OCI-LY7 (cell line): ENCODE results near the gene ABCC1. TPM values are rescaled to one million over a fixed set of nuclear protein-coding genes. Genes with fewer than 3 reads are reported as not detected.

Experiments used
- BruUV-seq: library from RNA; stranded (reverse); fragments of 400-500 nt; replicated peaks from 2 replicates; lab custom pipeline; 2021; lab: Mats Ljungman, UMichigan
- CTCF ChIA-PET: fragments of 300-600 bp; sonication (Branson Sonifier 250); formaldehyde crosslinking; loops from one replicate; lab custom pipeline; 2022; ENCODE audit warnings: antibody characterized with exemption; ENCODE audit not compliant: unreplicated experiment; lab: Charles Lee
- POLR2A ChIA-PET: fragments of 300-600 bp; sonication (Branson Sonifier 250); formaldehyde crosslinking; loops from one replicate; lab custom pipeline; 2022; ENCODE audit warnings: antibody characterized with exemption; lab: Charles Lee
- DNase-seq: peaks from one replicate; pipeline ENCODE4 v3.0.0-alpha.2; 2015; ENCODE audit warnings: low spot score
- H2AFZ ChIP-seq: fragments of 200-600 bp; sonication (generic), shearing (Covaris generic); 2 replicates; pipeline ENCODE4 v1.6.1; 2014; ENCODE audit warnings: mild to moderate bottlenecking, antibody characterized with exemption, low read length, moderate library complexity
- H3K27ac ChIP-seq: fragments of 200-600 bp; sonication (generic); 2 replicates; pipeline ENCODE4 v1.5.1; 2014; ENCODE audit warnings: mixed run types, low read depth, mild to moderate bottlenecking, moderate library complexity, low read length, inconsistent platforms; ENCODE audit not compliant: poor library complexity, severe bottlenecking
- H3K36me3 ChIP-seq: fragments of 200-600 bp; sonication (generic); 2 replicates; pipeline ENCODE4 v1.6.1; 2014; ENCODE audit warnings: mild to moderate bottlenecking, antibody characterized with exemption, low read length, moderate library complexity, mixed read lengths; ENCODE audit not compliant: insufficient read depth
- H3K4me1 ChIP-seq: fragments of 200-600 bp; sonication (generic); 2 replicates; pipeline ENCODE4 v1.5.1; 2014; ENCODE audit warnings: mild to moderate bottlenecking, low read length; ENCODE audit not compliant: insufficient read depth, poor library complexity, severe bottlenecking
- H3K4me2 ChIP-seq: fragments of 200-600 bp; sonication (generic); 2 replicates; pipeline ENCODE4 v1.6.1; 2014; ENCODE audit warnings: mild to moderate bottlenecking, low read length
- H3K4me3 ChIP-seq: fragments of 200-600 bp; sonication (generic); 2 replicates; pipeline ENCODE4 v1.5.1; 2014; ENCODE audit warnings: mild to moderate bottlenecking, low read depth, low read length; ENCODE audit not compliant: poor library complexity, severe bottlenecking
- H3K79me2 ChIP-seq: fragments of 200-600 bp; sonication (generic); 2 replicates; pipeline ENCODE4 v1.6.1; 2016; ENCODE audit warnings: low read depth, mild to moderate bottlenecking, low read length, moderate library complexity, mixed read lengths; ENCODE audit not compliant: insufficient read depth
- H3K9me2 ChIP-seq: fragments of 200-600 bp; sonication (generic); 2 replicates; pipeline ENCODE4 v1.6.1; 2016; ENCODE audit warnings: mild to moderate bottlenecking, low read length, mixed read lengths; ENCODE audit not compliant: insufficient read depth
- H3K9me3 ChIP-seq: fragments of 200-600 bp; sonication (generic); 2 replicates; pipeline ENCODE4 v1.6.1; 2014; ENCODE audit warnings: mild to moderate bottlenecking, mixed run types, low read length, mixed read lengths
- H4K20me1 ChIP-seq: fragments of 200-600 bp; sonication (generic); 2 replicates; pipeline ENCODE4 v1.6.1; 2014; ENCODE audit warnings: mild to moderate bottlenecking, antibody characterized with exemption, low read length, moderate library complexity, mixed read lengths; ENCODE audit not compliant: insufficient read depth
- EZH2phosphoT487 ChIP-seq: fragments of 200-600 bp; sonication (generic); IDR thresholded peaks from 2 replicates; pipeline ENCODE4 v1.6.1; 2018; ENCODE audit warnings: low read depth, borderline replicate concordance, mild to moderate bottlenecking, mixed run types, antibody characterized with exemption, low read length, moderate library complexity, mixed read lengths
- intact Hi-C: fragments of 100-400 bp; cut with micrococcal nuclease; formaldehyde crosslinking; loops from one replicate; pipeline ENCODE4 v1.10.0; 2022; ENCODE audit not compliant: unreplicated experiment
- total RNA-seq, 2 experiments: library from RNA; depleted of rRNA in 1 of 2; stranded (reverse); fragments of >200 nt in 1 of 2; shearing (Covaris generic) in 1 of 2; gene quantifications; 2 replicates each; pipeline ENCODE4 v1.2.3, GENCODE V29; 2014 to 2022
- TF ChIP-seq, protein P1 (sequence below): fragments of 200-600 bp; sonication (generic); conservative IDR thresholded peaks from 2 replicates; pipeline ENCODE4 v1.5.1; 2014; ENCODE audit warnings: mild to moderate bottlenecking, antibody characterized with exemption, low read length, moderate library complexity, mixed read lengths

ABCC1 gene
- total RNA-seq, 2 experiments from 2014 or later = 39.9 to 71.8 TPM

DNA sequence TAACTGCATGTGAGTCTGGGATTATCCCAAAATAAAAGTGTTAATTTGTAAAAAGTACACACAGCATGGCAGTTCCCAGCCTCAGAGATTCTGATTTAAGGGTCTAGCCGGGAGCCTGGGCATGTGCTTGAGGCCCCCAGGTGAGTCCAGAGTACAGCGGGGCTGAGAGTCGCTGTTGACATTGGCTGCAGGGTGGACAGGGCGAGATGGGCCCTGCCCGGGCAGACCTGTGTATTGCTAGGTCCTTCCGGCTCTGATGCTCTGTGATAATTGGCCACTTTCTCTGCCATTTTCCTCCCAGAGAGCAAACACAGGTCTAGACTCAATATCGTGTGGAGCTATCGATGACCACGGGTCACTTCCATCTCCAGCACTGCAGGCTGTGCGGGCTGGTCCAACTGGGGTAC is 200.3 kb downstream of the ABCC1 start:
- intact Hi-C loops = no loop called here
- BruUV-seq = no TSS peak

DNA sequence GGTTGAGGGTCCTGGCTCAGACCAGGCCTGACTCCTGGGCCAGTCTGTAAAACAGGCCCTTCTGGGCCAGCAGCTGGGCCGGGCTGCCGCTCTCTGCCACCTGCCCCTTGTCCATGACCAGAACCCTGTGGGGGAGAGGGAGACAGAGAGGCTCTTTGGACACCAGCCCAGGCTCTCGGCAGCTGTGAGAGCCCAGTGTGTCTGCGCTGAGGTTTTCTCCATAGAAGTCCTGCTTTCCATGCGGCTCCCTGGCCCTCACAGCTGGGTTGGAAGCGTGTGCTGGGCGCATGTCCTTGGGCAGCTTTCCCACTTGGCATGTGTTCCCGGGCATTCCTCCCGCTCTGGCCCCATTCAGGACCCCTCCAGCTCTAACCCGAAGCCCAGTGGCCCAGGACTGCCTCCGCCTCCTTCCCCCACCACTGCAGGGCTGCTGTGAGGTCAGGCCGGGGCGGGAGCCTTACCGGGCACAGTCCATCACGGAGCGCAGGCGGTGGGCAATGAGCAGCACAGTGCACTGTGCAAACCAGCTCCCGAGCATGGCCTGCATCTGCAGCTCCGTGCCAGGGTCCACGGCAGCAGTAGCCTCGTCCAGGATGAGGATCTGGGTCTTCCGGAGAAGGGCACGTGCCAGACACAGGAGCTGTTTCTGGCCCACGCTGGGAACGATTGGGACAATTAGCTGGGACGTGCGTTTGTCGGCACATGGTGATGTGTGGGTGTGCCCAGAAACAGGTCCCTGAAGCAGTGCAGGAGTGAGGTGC is 200.9 kb downstream of the ABCC1 start:
- intact Hi-C loops = no loop called here
- TF ChIP-seq, protein P1, sequence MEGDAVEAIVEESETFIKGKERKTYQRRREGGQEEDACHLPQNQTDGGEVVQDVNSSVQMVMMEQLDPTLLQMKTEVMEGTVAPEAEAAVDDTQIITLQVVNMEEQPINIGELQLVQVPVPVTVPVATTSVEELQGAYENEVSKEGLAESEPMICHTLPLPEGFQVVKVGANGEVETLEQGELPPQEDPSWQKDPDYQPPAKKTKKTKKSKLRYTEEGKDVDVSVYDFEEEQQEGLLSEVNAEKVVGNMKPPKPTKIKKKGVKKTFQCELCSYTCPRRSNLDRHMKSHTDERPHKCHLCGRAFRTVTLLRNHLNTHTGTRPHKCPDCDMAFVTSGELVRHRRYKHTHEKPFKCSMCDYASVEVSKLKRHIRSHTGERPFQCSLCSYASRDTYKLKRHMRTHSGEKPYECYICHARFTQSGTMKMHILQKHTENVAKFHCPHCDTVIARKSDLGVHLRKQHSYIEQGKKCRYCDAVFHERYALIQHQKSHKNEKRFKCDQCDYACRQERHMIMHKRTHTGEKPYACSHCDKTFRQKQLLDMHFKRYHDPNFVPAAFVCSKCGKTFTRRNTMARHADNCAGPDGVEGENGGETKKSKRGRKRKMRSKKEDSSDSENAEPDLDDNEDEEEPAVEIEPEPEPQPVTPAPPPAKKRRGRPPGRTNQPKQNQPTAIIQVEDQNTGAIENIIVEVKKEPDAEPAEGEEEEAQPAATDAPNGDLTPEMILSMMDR = no peak
- TF ChIP-seq EZH2phosphoT487 = no peak
- POLR2A ChIA-PET = no interaction called here
- no peak overlapping the region for H3K4me3 ChIP-seq
- no peak overlapping the region for H3K27ac ChIP-seq
- peaks cover 12% of the 10 kb centered on the region for H3K4me1 ChIP-seq
- CTCF ChIA-PET = no interaction called here
- H3K79me2 ChIP-seq = no peaks in the 10 kb centered on the region
- H4K20me1 ChIP-seq = no peaks in the 10 kb centered on the region
- no peaks in the 10 kb centered on the region for H3K9me3 ChIP-seq
- DNase-seq = no peak
- H3K9me2 ChIP-seq = no peaks in the 10 kb centered on the region
- no TSS peak for BruUV-seq
- no peak overlapping the region for H2AFZ ChIP-seq
- H3K4me2 ChIP-seq = no peak overlapping the region
- H3K36me3 ChIP-seq = peaks cover 4% of the 10 kb centered on the region; the same call in 1 of the 2 replicates

More for the DNA sequence above, 200.3 kb downstream of the ABCC1 start:
- H4K20me1 ChIP-seq = no peaks in the 10 kb centered on the region
- H3K4me2 ChIP-seq = no peak overlapping the region
- no peak overlapping the region for H3K4me3 ChIP-seq
- ChIA-PET CTCF (no interaction called here), POLR2A (no interaction called here)
- no peak overlapping the region for H3K27ac ChIP-seq
- H3K9me2 ChIP-seq = no peaks in the 10 kb centered on the region
- no peak for TF ChIP-seq EZH2phosphoT487
- TF ChIP-seq, protein P1 = no peak
- peaks cover 12% of the 10 kb centered on the region for H3K4me1 ChIP-seq
- no peaks in the 10 kb centered on the region for H3K9me3 ChIP-seq
- DNase-seq = no peak
- no peak overlapping the region for H2AFZ ChIP-seq
- no peaks in the 10 kb centered on the region for H3K79me2 ChIP-seq
- peaks cover 9% of the 10 kb centered on the region; the same call in 1 of the 2 replicates for H3K36me3 ChIP-seq

DNA sequence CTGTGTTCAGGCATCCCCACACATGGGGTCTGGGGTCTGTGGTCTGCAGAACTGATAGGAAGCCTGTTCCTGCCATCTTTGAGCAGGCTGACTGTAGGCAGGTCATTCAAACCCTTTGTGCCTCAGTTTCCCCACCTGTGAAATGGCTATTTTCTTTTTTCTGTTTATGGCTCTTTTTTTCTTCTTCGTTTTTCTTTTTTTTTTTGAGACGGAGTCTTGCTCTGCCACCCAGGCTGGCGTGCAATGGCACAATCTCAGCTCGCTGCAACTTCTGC is 201.4 kb downstream of the ABCC1 start:
- no peak overlapping the region for H3K27ac ChIP-seq
- no TSS peak for BruUV-seq
- CTCF ChIA-PET = no interaction called here
- H3K4me1 ChIP-seq = peaks cover 12% of the 10 kb centered on the region
- no peaks in the 10 kb centered on the region for H3K9me3 ChIP-seq
- no peak overlapping the region for H3K4me2 ChIP-seq
- H3K4me3 ChIP-seq = no peak overlapping the region
- no peak overlapping the region for H2AFZ ChIP-seq
- TF ChIP-seq, protein P1 = no peak
- no peak for TF ChIP-seq EZH2phosphoT487
- no peaks in the 10 kb centered on the region for H3K9me2 ChIP-seq
- intact Hi-C loops = no loop called here
- no peaks in the 10 kb centered on the region for H4K20me1 ChIP-seq
- DNase-seq = no peak
- no peaks in the 10 kb centered on the region for H3K79me2 ChIP-seq
- POLR2A ChIA-PET = no interaction called here
- H3K36me3 ChIP-seq = no peaks in the 10 kb centered on the region
